GM18499 (cell line): ENCODE data around the gene CATSPERZ.

Experiments used
- ATAC-seq: cut with Tn5 transposase; IDR thresholded peaks from one replicate; pipeline ENCODE4 v1.9.1; 2021; ENCODE audit warnings: moderate number of reproducible peaks; ENCODE audit not compliant: insufficient read depth, unreplicated experiment

The CATSPERZ gene

DNA sequence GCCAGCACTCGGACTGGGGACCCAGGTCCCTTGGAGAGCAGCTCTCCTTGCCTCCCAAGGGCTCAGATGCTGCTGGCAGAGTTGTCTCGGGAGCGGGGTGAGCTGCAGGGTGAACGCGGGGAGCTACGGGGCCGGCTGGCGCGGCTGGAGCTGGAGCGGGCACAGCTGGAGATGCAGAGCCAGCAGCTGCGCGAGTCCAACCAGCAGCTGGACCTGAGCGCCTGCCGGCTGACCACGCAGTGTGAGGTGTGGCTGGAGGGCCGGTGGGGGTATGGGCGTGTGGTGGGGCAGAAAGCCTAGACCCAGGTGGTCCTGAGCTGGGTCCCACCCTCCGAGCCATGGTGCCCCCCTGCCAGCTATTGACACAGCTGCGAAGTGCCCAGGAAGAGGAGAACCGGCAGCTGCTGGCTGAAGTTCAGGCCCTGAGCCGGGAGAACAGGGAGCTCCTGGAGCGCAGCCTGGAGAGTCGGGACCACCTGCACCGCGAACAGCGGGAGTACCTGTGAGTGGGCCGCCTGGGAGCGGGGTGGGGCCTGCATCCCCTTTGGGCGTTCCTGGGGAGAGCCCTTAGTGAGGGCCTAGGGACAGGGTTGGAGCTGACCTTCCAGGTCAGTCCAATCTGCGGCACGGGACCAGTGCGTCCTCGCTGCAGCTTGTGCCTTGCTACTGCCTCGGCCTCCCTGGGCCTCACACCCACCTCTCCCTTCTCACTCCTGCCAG is 53.0 kb downstream of the CATSPERZ start:
- ATAC-seq: no peak

- no peak for ATAC-seq
Observed at GRCh38 chr11:64353715-64354506, 53.8 kb downstream of the CATSPERZ start.
